ENCODE data around the gene TRABD2A. TPM values are rescaled to one million over a fixed set of nuclear protein-coding genes. Genes with fewer than 3 reads are reported as not detected.

Gene TRABD2A
- total and polyA plus RNA-seq, 9 of the 15 experiments (the other 6 are each of a cell fraction or from before 2014, with no cell fraction given) = 0.07 to 0.45 (median 0.25) TPM

DNA sequence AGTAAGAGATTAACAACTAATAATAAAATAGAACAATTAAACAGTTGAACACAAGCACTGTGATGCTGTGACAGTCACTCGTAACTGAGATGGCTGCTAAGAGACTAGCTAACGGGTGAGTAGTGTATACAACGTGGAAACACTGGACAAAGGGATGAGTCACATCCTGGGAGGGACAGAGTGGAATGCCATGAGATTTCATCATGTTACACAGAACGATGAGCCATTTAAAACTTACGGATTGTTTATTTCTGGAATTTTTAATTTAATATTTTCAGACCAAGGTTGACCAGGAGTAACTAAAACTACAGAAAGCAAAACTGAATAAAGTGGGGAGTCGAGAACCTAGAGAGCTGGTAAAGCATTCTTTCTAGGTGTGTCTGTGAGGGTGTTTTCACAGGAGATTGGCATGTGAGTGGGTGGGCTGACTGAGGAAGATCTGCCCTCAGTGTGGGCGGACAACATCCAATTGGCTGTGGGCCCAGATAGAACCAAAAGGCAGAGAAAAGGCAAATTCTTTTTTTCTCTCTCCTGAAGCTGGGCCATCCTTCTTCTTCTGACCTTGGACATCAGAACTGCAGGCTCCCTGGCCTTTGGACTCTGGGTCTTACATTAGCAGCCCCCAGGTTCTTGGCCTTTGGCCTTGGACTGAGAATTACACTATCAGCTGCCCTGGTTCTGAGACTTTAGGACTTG, 39.1 kb upstream of the TRABD2A start (continued):
- TF ChIP-seq, protein P1, sequence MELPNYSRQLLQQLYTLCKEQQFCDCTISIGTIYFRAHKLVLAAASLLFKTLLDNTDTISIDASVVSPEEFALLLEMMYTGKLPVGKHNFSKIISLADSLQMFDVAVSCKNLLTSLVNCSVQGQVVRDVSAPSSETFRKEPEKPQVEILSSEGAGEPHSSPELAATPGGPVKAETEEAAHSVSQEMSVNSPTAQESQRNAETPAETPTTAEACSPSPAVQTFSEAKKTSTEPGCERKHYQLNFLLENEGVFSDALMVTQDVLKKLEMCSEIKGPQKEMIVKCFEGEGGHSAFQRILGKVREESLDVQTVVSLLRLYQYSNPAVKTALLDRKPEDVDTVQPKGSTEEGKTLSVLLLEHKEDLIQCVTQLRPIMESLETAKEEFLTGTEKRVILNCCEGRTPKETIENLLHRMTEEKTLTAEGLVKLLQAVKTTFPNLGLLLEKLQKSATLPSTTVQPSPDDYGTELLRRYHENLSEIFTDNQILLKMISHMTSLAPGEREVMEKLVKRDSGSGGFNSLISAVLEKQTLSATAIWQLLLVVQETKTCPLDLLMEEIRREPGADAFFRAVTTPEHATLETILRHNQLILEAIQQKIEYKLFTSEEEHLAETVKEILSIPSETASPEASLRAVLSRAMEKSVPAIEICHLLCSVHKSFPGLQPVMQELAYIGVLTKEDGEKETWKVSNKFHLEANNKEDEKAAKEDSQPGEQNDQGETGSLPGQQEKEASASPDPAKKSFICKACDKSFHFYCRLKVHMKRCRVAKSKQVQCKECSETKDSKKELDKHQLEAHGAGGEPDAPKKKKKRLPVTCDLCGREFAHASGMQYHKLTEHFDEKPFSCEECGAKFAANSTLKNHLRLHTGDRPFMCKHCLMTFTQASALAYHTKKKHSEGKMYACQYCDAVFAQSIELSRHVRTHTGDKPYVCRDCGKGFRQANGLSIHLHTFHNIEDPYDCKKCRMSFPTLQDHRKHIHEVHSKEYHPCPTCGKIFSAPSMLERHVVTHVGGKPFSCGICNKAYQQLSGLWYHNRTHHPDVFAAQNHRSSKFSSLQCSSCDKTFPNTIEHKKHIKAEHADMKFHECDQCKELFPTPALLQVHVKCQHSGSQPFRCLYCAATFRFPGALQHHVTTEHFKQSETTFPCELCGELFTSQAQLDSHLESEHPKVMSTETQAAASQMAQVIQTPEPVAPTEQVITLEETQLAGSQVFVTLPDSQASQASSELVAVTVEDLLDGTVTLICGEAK (IDR thresholded peaks at IDR 0.05) = no peak
- TF ChIP-seq, protein P1 (CRISPR knock-in tag; IDR thresholded peaks at IDR 0.05) = no peak
- TF ChIP-seq, protein P2, sequence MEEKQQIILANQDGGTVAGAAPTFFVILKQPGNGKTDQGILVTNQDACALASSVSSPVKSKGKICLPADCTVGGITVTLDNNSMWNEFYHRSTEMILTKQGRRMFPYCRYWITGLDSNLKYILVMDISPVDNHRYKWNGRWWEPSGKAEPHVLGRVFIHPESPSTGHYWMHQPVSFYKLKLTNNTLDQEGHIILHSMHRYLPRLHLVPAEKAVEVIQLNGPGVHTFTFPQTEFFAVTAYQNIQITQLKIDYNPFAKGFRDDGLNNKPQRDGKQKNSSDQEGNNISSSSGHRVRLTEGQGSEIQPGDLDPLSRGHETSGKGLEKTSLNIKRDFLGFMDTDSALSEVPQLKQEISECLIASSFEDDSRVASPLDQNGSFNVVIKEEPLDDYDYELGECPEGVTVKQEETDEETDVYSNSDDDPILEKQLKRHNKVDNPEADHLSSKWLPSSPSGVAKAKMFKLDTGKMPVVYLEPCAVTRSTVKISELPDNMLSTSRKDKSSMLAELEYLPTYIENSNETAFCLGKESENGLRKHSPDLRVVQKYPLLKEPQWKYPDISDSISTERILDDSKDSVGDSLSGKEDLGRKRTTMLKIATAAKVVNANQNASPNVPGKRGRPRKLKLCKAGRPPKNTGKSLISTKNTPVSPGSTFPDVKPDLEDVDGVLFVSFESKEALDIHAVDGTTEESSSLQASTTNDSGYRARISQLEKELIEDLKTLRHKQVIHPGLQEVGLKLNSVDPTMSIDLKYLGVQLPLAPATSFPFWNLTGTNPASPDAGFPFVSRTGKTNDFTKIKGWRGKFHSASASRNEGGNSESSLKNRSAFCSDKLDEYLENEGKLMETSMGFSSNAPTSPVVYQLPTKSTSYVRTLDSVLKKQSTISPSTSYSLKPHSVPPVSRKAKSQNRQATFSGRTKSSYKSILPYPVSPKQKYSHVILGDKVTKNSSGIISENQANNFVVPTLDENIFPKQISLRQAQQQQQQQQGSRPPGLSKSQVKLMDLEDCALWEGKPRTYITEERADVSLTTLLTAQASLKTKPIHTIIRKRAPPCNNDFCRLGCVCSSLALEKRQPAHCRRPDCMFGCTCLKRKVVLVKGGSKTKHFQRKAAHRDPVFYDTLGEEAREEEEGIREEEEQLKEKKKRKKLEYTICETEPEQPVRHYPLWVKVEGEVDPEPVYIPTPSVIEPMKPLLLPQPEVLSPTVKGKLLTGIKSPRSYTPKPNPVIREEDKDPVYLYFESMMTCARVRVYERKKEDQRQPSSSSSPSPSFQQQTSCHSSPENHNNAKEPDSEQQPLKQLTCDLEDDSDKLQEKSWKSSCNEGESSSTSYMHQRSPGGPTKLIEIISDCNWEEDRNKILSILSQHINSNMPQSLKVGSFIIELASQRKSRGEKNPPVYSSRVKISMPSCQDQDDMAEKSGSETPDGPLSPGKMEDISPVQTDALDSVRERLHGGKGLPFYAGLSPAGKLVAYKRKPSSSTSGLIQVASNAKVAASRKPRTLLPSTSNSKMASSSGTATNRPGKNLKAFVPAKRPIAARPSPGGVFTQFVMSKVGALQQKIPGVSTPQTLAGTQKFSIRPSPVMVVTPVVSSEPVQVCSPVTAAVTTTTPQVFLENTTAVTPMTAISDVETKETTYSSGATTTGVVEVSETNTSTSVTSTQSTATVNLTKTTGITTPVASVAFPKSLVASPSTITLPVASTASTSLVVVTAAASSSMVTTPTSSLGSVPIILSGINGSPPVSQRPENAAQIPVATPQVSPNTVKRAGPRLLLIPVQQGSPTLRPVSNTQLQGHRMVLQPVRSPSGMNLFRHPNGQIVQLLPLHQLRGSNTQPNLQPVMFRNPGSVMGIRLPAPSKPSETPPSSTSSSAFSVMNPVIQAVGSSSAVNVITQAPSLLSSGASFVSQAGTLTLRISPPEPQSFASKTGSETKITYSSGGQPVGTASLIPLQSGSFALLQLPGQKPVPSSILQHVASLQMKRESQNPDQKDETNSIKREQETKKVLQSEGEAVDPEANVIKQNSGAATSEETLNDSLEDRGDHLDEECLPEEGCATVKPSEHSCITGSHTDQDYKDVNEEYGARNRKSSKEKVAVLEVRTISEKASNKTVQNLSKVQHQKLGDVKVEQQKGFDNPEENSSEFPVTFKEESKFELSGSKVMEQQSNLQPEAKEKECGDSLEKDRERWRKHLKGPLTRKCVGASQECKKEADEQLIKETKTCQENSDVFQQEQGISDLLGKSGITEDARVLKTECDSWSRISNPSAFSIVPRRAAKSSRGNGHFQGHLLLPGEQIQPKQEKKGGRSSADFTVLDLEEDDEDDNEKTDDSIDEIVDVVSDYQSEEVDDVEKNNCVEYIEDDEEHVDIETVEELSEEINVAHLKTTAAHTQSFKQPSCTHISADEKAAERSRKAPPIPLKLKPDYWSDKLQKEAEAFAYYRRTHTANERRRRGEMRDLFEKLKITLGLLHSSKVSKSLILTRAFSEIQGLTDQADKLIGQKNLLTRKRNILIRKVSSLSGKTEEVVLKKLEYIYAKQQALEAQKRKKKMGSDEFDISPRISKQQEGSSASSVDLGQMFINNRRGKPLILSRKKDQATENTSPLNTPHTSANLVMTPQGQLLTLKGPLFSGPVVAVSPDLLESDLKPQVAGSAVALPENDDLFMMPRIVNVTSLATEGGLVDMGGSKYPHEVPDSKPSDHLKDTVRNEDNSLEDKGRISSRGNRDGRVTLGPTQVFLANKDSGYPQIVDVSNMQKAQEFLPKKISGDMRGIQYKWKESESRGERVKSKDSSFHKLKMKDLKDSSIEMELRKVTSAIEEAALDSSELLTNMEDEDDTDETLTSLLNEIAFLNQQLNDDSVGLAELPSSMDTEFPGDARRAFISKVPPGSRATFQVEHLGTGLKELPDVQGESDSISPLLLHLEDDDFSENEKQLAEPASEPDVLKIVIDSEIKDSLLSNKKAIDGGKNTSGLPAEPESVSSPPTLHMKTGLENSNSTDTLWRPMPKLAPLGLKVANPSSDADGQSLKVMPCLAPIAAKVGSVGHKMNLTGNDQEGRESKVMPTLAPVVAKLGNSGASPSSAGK (IDR thresholded peaks at IDR 0.05) = peak; percentile 59
- TF ChIP-seq MEIS2 (IDR thresholded peaks at IDR 0.05; ENCODE audit: partially characterized antibody) (peak; percentile 43), RCOR1 (IDR thresholded peaks at IDR 0.05; ENCODE audit: borderline replicate concordance in 1 of 2, low read depth in 2 of 2, low read length in 2 of 2) (peak in 1 of 2 experiments; percentile 29; a peak in 1 of 4 replicates), CEBPB (tag; IDR thresholded peaks at IDR 0.05) (peak; percentile 82)
